Stomach (tissue), 4 donors: ENCODE measurements around the gene VPS36.

ENCODE experiments used
- POLR2A ChIP-seq, 4 donors: fragments of 450-650 bp; IDR thresholded peaks; one replicate each; pipeline ENCODE4 v1.6.1; 2016; ENCODE audit warnings: antibody characterized with exemption in 4 of 4, control low read depth in 2 of 4, mild to moderate bottlenecking in 1 of 4, moderate library complexity in 1 of 4
- TF ChIP-seq, protein P1 (sequence below), 7 experiments: fragments of 450-650 bp in 4 of 7; fragments of 200-600 bp in 3 of 7; sonication (generic) in 3 of 7; IDR thresholded peaks; one replicate each; pipeline ENCODE4 v1.5.1; 2016 to 2019; ENCODE audit warnings: antibody characterized with exemption in 7 of 7, control low read depth in 2 of 7, mild to moderate bottlenecking in 1 of 7

DNA sequence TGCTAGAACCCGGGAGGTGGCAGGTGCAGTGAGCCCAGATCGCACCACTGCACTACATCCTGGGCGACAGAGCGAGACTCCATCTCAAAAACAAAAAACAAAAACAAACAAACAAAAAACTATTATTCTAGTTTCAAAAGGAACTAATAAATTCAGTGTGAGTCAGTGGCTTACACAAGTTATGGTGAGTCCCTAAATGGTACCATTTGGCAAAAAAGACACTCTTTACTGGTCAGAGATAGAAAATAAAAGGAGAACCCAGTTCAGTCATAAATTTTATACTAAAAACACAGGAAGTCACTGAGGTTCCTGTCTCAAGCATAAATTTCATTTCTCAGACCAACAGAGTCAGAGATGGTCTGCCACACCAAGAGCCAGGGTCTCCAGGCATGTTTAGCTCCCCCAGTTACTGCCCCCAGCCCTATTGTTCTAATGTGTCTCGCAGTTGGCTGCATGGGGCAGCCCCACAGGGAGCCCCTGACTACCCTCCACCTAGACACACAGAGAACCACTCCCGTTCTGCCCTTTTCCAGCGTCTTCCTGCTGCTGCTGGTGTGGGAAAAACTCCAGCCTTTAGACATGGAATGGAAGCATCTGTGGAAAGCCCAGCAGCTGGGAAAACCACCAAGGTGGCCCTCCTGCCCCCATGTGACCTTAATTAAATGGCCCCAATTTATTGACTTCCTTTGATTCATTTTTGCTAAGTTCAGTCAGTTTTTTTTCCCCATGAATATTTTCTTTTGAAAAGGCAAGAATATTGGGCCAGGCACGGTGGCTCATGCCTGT is 56.7 kb downstream of the VPS36 start:
- TF ChIP-seq, protein P1, sequence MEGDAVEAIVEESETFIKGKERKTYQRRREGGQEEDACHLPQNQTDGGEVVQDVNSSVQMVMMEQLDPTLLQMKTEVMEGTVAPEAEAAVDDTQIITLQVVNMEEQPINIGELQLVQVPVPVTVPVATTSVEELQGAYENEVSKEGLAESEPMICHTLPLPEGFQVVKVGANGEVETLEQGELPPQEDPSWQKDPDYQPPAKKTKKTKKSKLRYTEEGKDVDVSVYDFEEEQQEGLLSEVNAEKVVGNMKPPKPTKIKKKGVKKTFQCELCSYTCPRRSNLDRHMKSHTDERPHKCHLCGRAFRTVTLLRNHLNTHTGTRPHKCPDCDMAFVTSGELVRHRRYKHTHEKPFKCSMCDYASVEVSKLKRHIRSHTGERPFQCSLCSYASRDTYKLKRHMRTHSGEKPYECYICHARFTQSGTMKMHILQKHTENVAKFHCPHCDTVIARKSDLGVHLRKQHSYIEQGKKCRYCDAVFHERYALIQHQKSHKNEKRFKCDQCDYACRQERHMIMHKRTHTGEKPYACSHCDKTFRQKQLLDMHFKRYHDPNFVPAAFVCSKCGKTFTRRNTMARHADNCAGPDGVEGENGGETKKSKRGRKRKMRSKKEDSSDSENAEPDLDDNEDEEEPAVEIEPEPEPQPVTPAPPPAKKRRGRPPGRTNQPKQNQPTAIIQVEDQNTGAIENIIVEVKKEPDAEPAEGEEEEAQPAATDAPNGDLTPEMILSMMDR (IDR thresholded peaks at IDR 0.05), result no peak
- no peak for TF ChIP-seq POLR2A (IDR thresholded peaks at IDR 0.05)
